Mucosa of descending colon (tissue), 3 donors: Measurements from ENCODE around the gene NDUFS2. TPM values are rescaled to one million over a fixed set of nuclear protein-coding genes. Genes with fewer than 3 reads are reported as not detected.
A peak's percentile ranks its signal among the peaks of the same experiment; 100 is the strongest.

Experiments used
- ATAC-seq: fragments of 200-7000 bp; cut with Tn5 transposase; one replicate; pipeline ENCODE4 v1.9.1; 2020; ENCODE audit warnings: mild to moderate bottlenecking, moderate library complexity
- DNase-seq, 3 donors: peaks; one replicate each; pipeline ENCODE4 v3.0.0-alpha.2; 2020
- H3K36me3 ChIP-seq: fragments of 200-600 bp; one replicate; pipeline ENCODE4 v1.8.0; 2021; ENCODE audit warnings: low read depth, mild to moderate bottlenecking
- H3K4me1 ChIP-seq: fragments of 200-600 bp; one replicate; pipeline ENCODE4 v1.8.0; 2021; ENCODE audit warnings: low read depth, mild to moderate bottlenecking
- H3K4me3 ChIP-seq: fragments of 200-600 bp; one replicate; pipeline ENCODE4 v1.8.0; 2021; ENCODE audit warnings: mild to moderate bottlenecking
- H3K9me3 ChIP-seq: fragments of 200-600 bp; one replicate; pipeline ENCODE4 v1.8.0; 2021; ENCODE audit warnings: mild to moderate bottlenecking
- intact Hi-C, 2 donors: fragments of 100-400 bp; cut with DNase I in 1 of 2; cut with micrococcal nuclease in 1 of 2; formaldehyde crosslinking; loops; one replicate each; pipeline versions ENCODE4 v1.11.0 to v1.11.1; 2022; cut with DNase I, micrococcal nuclease
- total RNA-seq, 3 donors: library from RNA; stranded (reverse); fragmentation: NEBNext Ultra II Directional in 2 of 3; extraction: Animal tissue kit (Norgen Biotek cat#: 25700) in 2 of 3; gene quantifications; one replicate each; pipeline versions ENCODE4 v1.2.1 to v1.2.4, GENCODE V29; 2021 to 2023
- TF ChIP-seq, protein P1 (sequence below): fragments of 200-600 bp; IDR thresholded peaks from one replicate; pipeline ENCODE4 v1.8.0; 2022; ENCODE audit warnings: antibody characterized with exemption, mild to moderate bottlenecking
- donor health status: DM: no; HTN: no; CAD: no; lungs with moderate emphysema.
- donor health status: DM: no; HTN: no; CAD: no.
- donor health status: DM: no; HTN: yes; CAD: no.

NDUFS2 gene
- total RNA-seq, 3 donors from 2014 or later, result 119 to 159 (median 154) TPM

GRCh38 chr1:161187311-161187710, 14.9 kb upstream of the NDUFS2 start:
- H3K4me1 ChIP-seq, result no peaks in the 10 kb centered on the region
- H3K4me3 ChIP-seq, result no peak overlapping the region
- H3K36me3 ChIP-seq, result no peaks in the 10 kb centered on the region
- DNase-seq, result no peak
- ATAC-seq, result no peak
- intact Hi-C loops, result no loop called here
- H3K9me3 ChIP-seq, result no peaks in the 10 kb centered on the region
- TF ChIP-seq, protein P1, sequence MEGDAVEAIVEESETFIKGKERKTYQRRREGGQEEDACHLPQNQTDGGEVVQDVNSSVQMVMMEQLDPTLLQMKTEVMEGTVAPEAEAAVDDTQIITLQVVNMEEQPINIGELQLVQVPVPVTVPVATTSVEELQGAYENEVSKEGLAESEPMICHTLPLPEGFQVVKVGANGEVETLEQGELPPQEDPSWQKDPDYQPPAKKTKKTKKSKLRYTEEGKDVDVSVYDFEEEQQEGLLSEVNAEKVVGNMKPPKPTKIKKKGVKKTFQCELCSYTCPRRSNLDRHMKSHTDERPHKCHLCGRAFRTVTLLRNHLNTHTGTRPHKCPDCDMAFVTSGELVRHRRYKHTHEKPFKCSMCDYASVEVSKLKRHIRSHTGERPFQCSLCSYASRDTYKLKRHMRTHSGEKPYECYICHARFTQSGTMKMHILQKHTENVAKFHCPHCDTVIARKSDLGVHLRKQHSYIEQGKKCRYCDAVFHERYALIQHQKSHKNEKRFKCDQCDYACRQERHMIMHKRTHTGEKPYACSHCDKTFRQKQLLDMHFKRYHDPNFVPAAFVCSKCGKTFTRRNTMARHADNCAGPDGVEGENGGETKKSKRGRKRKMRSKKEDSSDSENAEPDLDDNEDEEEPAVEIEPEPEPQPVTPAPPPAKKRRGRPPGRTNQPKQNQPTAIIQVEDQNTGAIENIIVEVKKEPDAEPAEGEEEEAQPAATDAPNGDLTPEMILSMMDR, result no peak

- Histone ChIP-seq H3K9me3 (no peaks in the 10 kb centered on the region), H3K36me3 (no peaks in the 10 kb centered on the region), H3K4me3 (no peak overlapping the region), H3K4me1 (no peaks in the 10 kb centered on the region)
- ATAC-seq, result no peak
- DNase-seq, result no peak
- TF ChIP-seq, protein P1, result no peak
- intact Hi-C loops, result no loop called here
Measured at GRCh38 chr1:161188381-161188780, 13.8 kb upstream of the NDUFS2 start.

DNA sequence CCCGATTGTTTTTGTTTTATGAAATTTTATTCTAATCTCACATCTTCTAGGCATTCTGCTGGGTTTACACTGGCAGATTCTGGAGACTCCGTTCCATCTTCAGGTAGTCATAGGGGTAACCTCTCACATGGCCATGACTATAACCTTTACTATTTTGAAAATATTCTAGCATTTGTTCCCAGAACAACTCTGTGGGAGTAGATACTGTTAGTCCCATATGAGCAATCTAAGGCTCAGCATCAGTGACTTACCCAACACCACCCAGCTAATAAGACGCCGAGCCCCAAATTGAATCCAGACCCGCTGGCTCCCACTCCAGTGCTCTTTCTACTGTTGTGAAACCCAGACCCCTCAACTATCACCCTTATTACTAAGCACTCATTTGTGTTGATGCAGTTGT, 13.1 kb upstream of the NDUFS2 start:
- TF ChIP-seq, protein P1, result no peak
- no peak for ATAC-seq
- H3K4me1 ChIP-seq, result no peaks in the 10 kb centered on the region
- intact Hi-C loops, result no loop called here
- no peaks in the 10 kb centered on the region for H3K9me3 ChIP-seq
- H3K36me3 ChIP-seq, result no peaks in the 10 kb centered on the region
- H3K4me3 ChIP-seq, result no peak overlapping the region
- DNase-seq, result peak in 1 of 3 donors; percentile 15

DNA sequence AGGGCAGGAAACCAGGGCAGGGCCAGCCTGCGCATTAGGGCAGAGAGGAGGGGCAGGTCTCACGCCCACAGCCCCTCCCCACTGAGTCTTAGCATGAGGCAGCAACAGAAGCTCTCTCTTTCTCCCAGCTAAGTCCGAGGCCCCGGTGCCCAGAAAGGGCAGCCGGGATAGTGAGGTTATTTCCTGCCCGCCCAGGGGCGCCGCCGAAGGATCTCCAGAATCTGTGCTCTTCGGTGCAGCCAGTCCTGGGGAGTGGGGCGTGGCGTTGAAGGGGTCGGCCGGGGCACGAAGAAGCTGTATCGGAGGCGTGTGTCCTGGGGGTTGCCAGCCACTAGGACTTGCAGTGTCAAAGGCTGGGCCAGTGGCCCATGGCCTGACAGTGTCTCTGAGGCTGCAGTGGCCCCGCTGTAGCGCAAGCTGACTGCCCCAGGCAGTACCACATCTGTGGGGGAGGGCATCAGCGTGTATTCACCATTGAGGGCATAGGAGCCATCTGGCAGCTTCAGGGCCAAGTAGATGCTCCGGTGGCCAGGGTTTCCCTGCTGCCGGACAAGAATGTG, 11.1 kb upstream of the NDUFS2 start:
- no peak overlapping the region for H3K4me3 ChIP-seq
- ATAC-seq, result no peak
- no peaks in the 10 kb centered on the region for H3K9me3 ChIP-seq
- no peaks in the 10 kb centered on the region for H3K4me1 ChIP-seq
- intact Hi-C loops, result loop anchor here in 1 of 2 donors (10.0 kb wide), 1 partner anchor 194 kb away; no protein-coding TSS in a partner anchor
- no peaks in the 10 kb centered on the region for H3K36me3 ChIP-seq
- DNase-seq, result peak in 1 of 3 donors; percentile 58
- TF ChIP-seq, protein P1, result no peak

- H3K36me3 ChIP-seq, result no peaks in the 10 kb centered on the region
- ATAC-seq (no peak), DNase-seq (peak in 1 of 3 donors; percentile 24)
- TF ChIP-seq, protein P1, result no peak
- intact Hi-C loops, result loop anchor here in 1 of 2 donors (10.0 kb wide), 1 partner anchor 193 kb away; no protein-coding TSS in a partner anchor
- no peak overlapping the region for H3K4me3 ChIP-seq
- H3K9me3 ChIP-seq, result no peaks in the 10 kb centered on the region
- peaks cover 2% of the 10 kb centered on the region for H3K4me1 ChIP-seq
Measured at GRCh38 chr1:161191971-161192370, 10.2 kb upstream of the NDUFS2 start.
